GM12873 (cell line): ENCODE results near the gene ANKS3.

Experiments used
- TF ChIP-seq, protein P1 (sequence below): IDR thresholded peaks from 2 replicates; pipeline ENCODE4 v1.5.1; 2012; ENCODE audit warnings: low read depth, mild to moderate bottlenecking, moderate library complexity, low read length, control low read depth; ENCODE audit not compliant: insufficient read depth; ENCODE audit errors: missing control alignments

The ANKS3 gene

GRCh38 chr16:4693296-4693955, 40.6 kb downstream of the ANKS3 start, which contains the start of gene NUDT16L1:
TSS of gene NUDT16L1 (plus strand) at chr16:4693562. CDS start at chr16:4693727, 165 bp downstream.
- TF ChIP-seq, protein P1, sequence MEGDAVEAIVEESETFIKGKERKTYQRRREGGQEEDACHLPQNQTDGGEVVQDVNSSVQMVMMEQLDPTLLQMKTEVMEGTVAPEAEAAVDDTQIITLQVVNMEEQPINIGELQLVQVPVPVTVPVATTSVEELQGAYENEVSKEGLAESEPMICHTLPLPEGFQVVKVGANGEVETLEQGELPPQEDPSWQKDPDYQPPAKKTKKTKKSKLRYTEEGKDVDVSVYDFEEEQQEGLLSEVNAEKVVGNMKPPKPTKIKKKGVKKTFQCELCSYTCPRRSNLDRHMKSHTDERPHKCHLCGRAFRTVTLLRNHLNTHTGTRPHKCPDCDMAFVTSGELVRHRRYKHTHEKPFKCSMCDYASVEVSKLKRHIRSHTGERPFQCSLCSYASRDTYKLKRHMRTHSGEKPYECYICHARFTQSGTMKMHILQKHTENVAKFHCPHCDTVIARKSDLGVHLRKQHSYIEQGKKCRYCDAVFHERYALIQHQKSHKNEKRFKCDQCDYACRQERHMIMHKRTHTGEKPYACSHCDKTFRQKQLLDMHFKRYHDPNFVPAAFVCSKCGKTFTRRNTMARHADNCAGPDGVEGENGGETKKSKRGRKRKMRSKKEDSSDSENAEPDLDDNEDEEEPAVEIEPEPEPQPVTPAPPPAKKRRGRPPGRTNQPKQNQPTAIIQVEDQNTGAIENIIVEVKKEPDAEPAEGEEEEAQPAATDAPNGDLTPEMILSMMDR: no peak

GRCh38 chr16:4692460-4693295, 41.4 kb downstream of the ANKS3 start:
- TF ChIP-seq, protein P1: no peak

DNA sequence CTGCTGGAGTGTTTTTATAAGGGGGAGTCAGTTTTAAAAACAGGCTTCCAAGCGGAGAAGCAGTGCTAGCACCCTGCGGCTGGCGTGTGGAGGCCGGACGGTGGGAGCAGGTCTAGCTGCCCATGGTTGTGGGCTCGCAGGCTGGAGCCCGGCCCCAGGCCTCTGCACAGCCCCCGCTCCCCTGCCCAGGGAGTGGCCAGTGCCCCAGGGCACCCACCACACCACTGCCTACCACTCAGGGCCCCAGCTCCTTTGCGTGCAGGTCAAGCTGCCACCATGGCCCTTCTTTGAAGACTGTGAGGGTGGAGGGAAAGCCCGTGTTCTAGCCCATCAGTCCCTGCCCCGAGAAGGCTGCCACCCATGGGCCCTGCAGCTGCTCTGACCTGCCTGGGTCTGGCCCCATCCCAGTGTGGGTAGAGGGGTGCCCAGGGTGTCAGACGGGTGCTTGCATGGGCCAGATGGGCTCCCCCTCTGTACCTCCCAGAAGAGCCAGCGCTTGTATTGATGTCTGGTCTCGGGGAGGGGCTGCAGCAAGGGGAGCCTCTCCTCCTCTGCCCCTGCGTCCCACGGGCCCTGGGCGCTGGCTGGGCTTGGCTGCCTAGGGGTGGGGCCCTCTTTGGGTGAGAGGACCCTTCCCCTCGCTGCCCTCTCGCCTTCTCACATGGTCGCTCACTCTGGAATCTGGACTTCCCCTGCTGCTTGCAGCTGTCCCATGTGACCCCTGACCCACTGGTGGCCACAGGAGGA, 42.2 kb downstream of the ANKS3 start:
- TF ChIP-seq, protein P1: no peak

DNA sequence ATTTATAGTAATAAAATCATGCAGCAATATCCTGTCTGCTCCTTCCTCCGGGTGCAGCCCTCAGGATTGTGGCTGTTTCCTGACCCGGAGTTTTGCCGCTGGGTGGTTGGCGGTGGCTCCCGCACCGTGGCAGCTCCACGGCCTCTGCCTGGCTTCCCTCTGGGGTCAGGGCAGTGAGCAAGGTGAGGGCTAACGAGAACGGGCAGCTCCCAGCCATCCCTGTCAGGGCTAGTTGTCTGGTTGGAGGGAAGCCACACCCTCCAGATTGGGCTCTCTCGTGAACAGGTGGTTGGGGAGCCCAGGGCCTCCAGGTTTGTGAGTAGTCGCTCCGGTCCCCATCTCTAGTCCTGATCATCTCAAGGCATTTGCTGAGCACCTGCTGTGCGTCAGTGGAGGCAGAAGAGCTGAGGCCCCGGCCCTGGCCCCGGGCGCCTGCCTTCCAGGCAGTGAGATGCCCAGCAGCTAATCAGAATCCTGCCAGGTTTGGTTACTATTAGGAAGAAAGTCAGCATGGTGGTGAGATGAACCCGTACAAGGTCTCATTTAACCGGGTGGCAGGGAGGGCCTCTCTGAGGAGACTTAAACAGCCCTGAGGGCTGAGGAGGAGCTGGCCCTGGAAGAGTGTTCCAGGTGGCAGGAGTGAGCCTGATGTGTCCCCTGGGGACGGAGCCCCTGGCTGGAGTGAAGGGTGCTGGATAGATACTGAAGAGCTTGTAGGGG, 43.0 kb downstream of the ANKS3 start:
- TF ChIP-seq, protein P1: no peak

GRCh38 chr16:4689864-4690704, 44.0 kb downstream of the ANKS3 start:
- TF ChIP-seq, protein P1: no peak

- TF ChIP-seq, protein P1: no peak
These were observed 44.9 kb downstream of the ANKS3 start for GRCh38 chr16:4689091-4689671.
